H9 (cell line): ENCODE data around the gene YAP1. TPM values are rescaled to one million over a fixed set of nuclear protein-coding genes. Genes with fewer than 3 reads are reported as not detected.

Source experiments
- DNase-seq: peaks from one replicate; pipeline ENCODE4 v3.0.0-alpha.2; 2017
- H2AFZ ChIP-seq: one replicate; pipeline ENCODE4 v1.6.1; 2013; ENCODE audit warnings: mild to moderate bottlenecking, low read length, control low read depth, moderate library complexity
- H2AK5ac ChIP-seq: 2 replicates; pipeline ENCODE4 v1.6.1; 2013; ENCODE audit warnings: low read length, control low read depth, mixed read lengths; ENCODE audit not compliant: insufficient read length
- H2BK120ac ChIP-seq: one replicate; pipeline ENCODE4 v1.6.1; 2013; ENCODE audit warnings: low read depth, mild to moderate bottlenecking, low read length, control low read depth, inconsistent platforms; ENCODE audit not compliant: poor library complexity, severe bottlenecking
- H2BK12ac ChIP-seq: 2 replicates; pipeline ENCODE4 v1.6.1; 2013; ENCODE audit warnings: low read length, control low read depth, mixed read lengths, low read depth; ENCODE audit not compliant: insufficient read length
- H2BK15ac ChIP-seq: 2 replicates; pipeline ENCODE4 v1.6.1; 2013; ENCODE audit warnings: low read depth, low read length, control low read depth
- H2BK20ac ChIP-seq: one replicate; pipeline ENCODE4 v1.6.1; 2013; ENCODE audit warnings: low read depth, mild to moderate bottlenecking, low read length, control low read depth, inconsistent platforms; ENCODE audit not compliant: poor library complexity, severe bottlenecking
- H2BK5ac ChIP-seq: 2 replicates; pipeline ENCODE4 v1.6.1; 2013; ENCODE audit warnings: low read length, control low read depth, mixed read lengths; ENCODE audit not compliant: insufficient read length
- H3K14ac ChIP-seq: 2 replicates; pipeline ENCODE4 v1.6.1; 2013; ENCODE audit warnings: low read length, control low read depth; ENCODE audit not compliant: insufficient read depth
- H3K18ac ChIP-seq: 2 replicates; pipeline ENCODE4 v1.6.1; 2013; ENCODE audit warnings: low read depth, mild to moderate bottlenecking, mixed read lengths, low read length, control low read depth; ENCODE audit not compliant: insufficient read length
- H3K23ac ChIP-seq: 2 replicates; pipeline ENCODE4 v1.6.1; 2013; ENCODE audit warnings: low read length, control low read depth, mixed read lengths, low read depth; ENCODE audit not compliant: insufficient read length
- H3K23me2 ChIP-seq: 2 replicates; pipeline ENCODE4 v1.6.1; 2013; ENCODE audit warnings: low read depth, mild to moderate bottlenecking, mixed read lengths, low read length, control low read depth; ENCODE audit not compliant: insufficient read length, poor library complexity, severe bottlenecking
- H3K27ac ChIP-seq: 2 replicates; pipeline ENCODE4 v1.5.1; 2013; ENCODE audit warnings: low read length, control low read depth, mixed read lengths, low read depth; ENCODE audit not compliant: insufficient read length
- H3K27me3 ChIP-seq: 2 replicates; pipeline ENCODE4 v1.6.1; 2013; ENCODE audit warnings: low read length, control low read depth, inconsistent platforms; ENCODE audit not compliant: insufficient read depth
- H3K4ac ChIP-seq: 2 replicates; pipeline ENCODE4 v1.6.1; 2013; ENCODE audit warnings: low read depth, mild to moderate bottlenecking, control low read depth, inconsistent platforms, low read length, moderate library complexity
- H3K4me1 ChIP-seq: 2 replicates; pipeline ENCODE4 v1.6.1; 2013; ENCODE audit warnings: low read length, control low read depth, inconsistent platforms; ENCODE audit not compliant: insufficient read depth
- H3K4me2 ChIP-seq: 2 replicates; pipeline ENCODE4 v1.6.1; 2013; ENCODE audit warnings: low read length, control low read depth, mixed read lengths; ENCODE audit not compliant: insufficient read length, insufficient read depth
- H3K56ac ChIP-seq: 2 replicates; pipeline ENCODE4 v1.6.1; 2013; ENCODE audit warnings: low read depth, mild to moderate bottlenecking, mixed read lengths, low read length, control low read depth; ENCODE audit not compliant: insufficient read length
- H3K79me1 ChIP-seq: 2 replicates; pipeline ENCODE4 v1.6.1; 2013; ENCODE audit warnings: low read depth, mild to moderate bottlenecking, moderate library complexity, low read length, control low read depth, inconsistent platforms; ENCODE audit not compliant: insufficient read depth, poor library complexity, severe bottlenecking
- H3K79me2 ChIP-seq: 2 replicates; pipeline ENCODE4 v1.6.1; 2013; ENCODE audit warnings: low read length, control low read depth, inconsistent platforms; ENCODE audit not compliant: insufficient read depth
- H3K9ac ChIP-seq: 2 replicates; pipeline ENCODE4 v1.6.1; 2013; ENCODE audit warnings: low read length, control low read depth, mixed read lengths; ENCODE audit not compliant: insufficient read length; ENCODE audit errors: extremely low read depth
- H3K9me3 ChIP-seq: one replicate; pipeline ENCODE4 v1.6.1; 2013; ENCODE audit warnings: low read depth, low read length, inconsistent platforms; ENCODE audit not compliant: control insufficient read depth
- H3T11ph ChIP-seq: one replicate; pipeline ENCODE4 v1.6.1; 2013; ENCODE audit warnings: mild to moderate bottlenecking, low read length, control low read depth, inconsistent platforms
- H4K20me1 ChIP-seq: one replicate; pipeline ENCODE4 v1.6.1; 2013; ENCODE audit not compliant: control insufficient read depth, insufficient read length, insufficient read depth
- H4K5ac ChIP-seq: 2 replicates; pipeline ENCODE4 v1.6.1; 2013; ENCODE audit warnings: low read depth, mild to moderate bottlenecking, mixed read lengths, low read length, control low read depth; ENCODE audit not compliant: insufficient read length
- H4K8ac ChIP-seq: replicated peaks from 2 replicates; pipeline ENCODE4 v1.6.1; 2013; ENCODE audit warnings: low read length, control low read depth, mixed read lengths, low read depth; ENCODE audit not compliant: insufficient read length
- H4K91ac ChIP-seq: 2 replicates; pipeline ENCODE4 v1.6.1; 2013; ENCODE audit warnings: low read depth, mild to moderate bottlenecking, moderate library complexity, mixed read lengths, low read length, control low read depth; ENCODE audit not compliant: insufficient read length
- H3K27ac Mint-ChIP-seq, 3 experiments: 2 replicates in 2 of 3; 3 replicates in 1 of 3; pipeline ENCODE4 v1.8.0; 2020 to 2021; ENCODE audit warnings: mixed read lengths in 3 of 3, mild to moderate bottlenecking in 1 of 3, moderate library complexity in 1 of 3
- H3K27me3 Mint-ChIP-seq: 2 replicates; pipeline ENCODE4 v1.8.0; 2021; ENCODE audit warnings: low read depth, mild to moderate bottlenecking, moderate library complexity, mixed read lengths
- H3K36me3 Mint-ChIP-seq, 3 experiments: 2 replicates in 2 of 3; 3 replicates in 1 of 3; pipeline ENCODE4 v1.8.0; 2020 to 2021; ENCODE audit warnings: low read depth in 3 of 3, mixed read lengths in 3 of 3; ENCODE audit not compliant: insufficient read depth in 1 of 3
- H3K4me1 Mint-ChIP-seq, 2 experiments: 2 replicates each; pipeline ENCODE4 v1.8.0; 2020; ENCODE audit warnings: mixed read lengths in 2 of 2
- H3K4me3 Mint-ChIP-seq, 2 experiments: 2 replicates in 1 of 2; 3 replicates in 1 of 2; pipeline ENCODE4 v1.8.0; 2020 to 2021; ENCODE audit warnings: mild to moderate bottlenecking in 2 of 2, mixed read lengths in 2 of 2, moderate library complexity in 1 of 2
- H3K9me3 Mint-ChIP-seq, 2 experiments: 2 replicates in 1 of 2; 3 replicates in 1 of 2; pipeline ENCODE4 v1.8.0; 2020; ENCODE audit warnings: mild to moderate bottlenecking in 2 of 2, mixed read lengths in 2 of 2, moderate library complexity in 1 of 2
- CTCF ChIP-seq: fragments of 200-600 bp; sonication (generic); conservative IDR thresholded peaks from 3 replicates; pipeline ENCODE4 v1.8.0; 2021; ENCODE audit warnings: antibody characterized with exemption, mild to moderate bottlenecking
- WGBS: extraction: QIAGEN DNeasy Blood & Tissue Kit; methylation state at CpG from one replicate; pipeline ENCODE4 v1.1.7; 2013; ENCODE audit warnings: missing lambda C conversion rate, low lambda C conversion rate, mixed read lengths; ENCODE audit not compliant: insufficient read length; ENCODE audit errors: extremely low coverage; 5-methylcytosine and 5-hydroxymethylcytosine counted together
- total RNA-seq: library from RNA; stranded (reverse); gene quantifications from 2 replicates; pipeline ENCODE4 v1.2.1, GENCODE V29; 2021

YAP1 gene
- total RNA-seq, 1 experiment from 2014 or later: 124 TPM

GRCh38 chr11:102099755-102100154, 10.5 kb upstream of the YAP1 start:
- no peaks in the 10 kb centered on the region for H3K4me1 Mint-ChIP-seq
- Histone ChIP-seq H2BK5ac (no peak overlapping the region), H3K56ac (no peak overlapping the region), H2BK120ac (no peak overlapping the region), H2BK12ac (no peak overlapping the region), H3K27me3 (no peaks in the 10 kb centered on the region), H3K18ac (no peak overlapping the region), H3K9ac (no peak overlapping the region), H3K4me2 (no peak overlapping the region), H3K9me3 (no peaks in the 10 kb centered on the region), H3K27ac (no peak overlapping the region), H4K91ac (no peak overlapping the region), H3K79me2 (no peaks in the 10 kb centered on the region), H3K14ac (no peak overlapping the region), H4K8ac (no peak overlapping the region), H2AK5ac (no peak overlapping the region), H2BK20ac (no peak overlapping the region), H3K23me2 (no peaks in the 10 kb centered on the region), H2AFZ (no peak overlapping the region), H3K79me1 (no peaks in the 10 kb centered on the region), H3K4ac (no peak overlapping the region), H4K20me1 (no peaks in the 10 kb centered on the region), H3T11ph (no peak overlapping the region), H3K4me1 (no peaks in the 10 kb centered on the region), H3K23ac (no peak overlapping the region), H4K5ac (no peak overlapping the region), H2BK15ac (no peak overlapping the region)
- H3K4me3 Mint-ChIP-seq: no peak overlapping the region
- peaks cover 2% of the 10 kb centered on the region; the same call in 1 of the 2 replicates for H3K27me3 Mint-ChIP-seq
- no peak for DNase-seq
- TF ChIP-seq CTCF: no peak
- 0 out of 7 replicates have a peak, but pooled peaks cover 0 to 1% (median 0%) of the 10 kb centered on the region in 3 experiments for H3K36me3 Mint-ChIP-seq
- H3K9me3 Mint-ChIP-seq: no peaks in the 10 kb centered on the region; a peak in 1 of 5 replicates
- no peak overlapping the region for H3K27ac Mint-ChIP-seq
- no CpG with 5 or more reads among the region's 2 CpGs for WGBS
